HepG2 (cell line): Measurements from ENCODE around the gene ARL6. TPM values are rescaled to one million over a fixed set of nuclear protein-coding genes. Genes with fewer than 3 reads are reported as not detected.
A peak's percentile ranks its signal among the peaks of the same experiment; 100 is the strongest.

Experiments
- BCLAF1 ChIP-seq: fragments of 450-650 bp; IDR thresholded peaks from 2 replicates; pipeline ENCODE4 v1.6.1; 2017; ENCODE audit warnings: mild to moderate bottlenecking
- CREB1 ChIP-seq, 2 experiments: fragments of 450-650 bp in 1 of 2; IDR thresholded peaks; 2 replicates each; pipeline ENCODE4 v1.6.1; 2016 to 2017; ENCODE audit warnings: control low read depth in 1 of 2, mild to moderate bottlenecking in 1 of 2, missing compliant biosample characterization in 1 of 2, missing genetic modification characterization in 1 of 2
- FOXA1 ChIP-seq, 2 experiments: fragments of 450-650 bp in 1 of 2; sonication (generic) in 1 of 2; formaldehyde crosslinking in 1 of 2; IDR thresholded peaks; 2 replicates each; pipeline versions ENCODE4 v1.4.0 to v1.6.1; 2016 to 2020; ENCODE audit warnings: missing genetic modification reagents in 1 of 2
- LBX2 ChIP-seq: sonication (generic); formaldehyde crosslinking; IDR thresholded peaks from 2 replicates; pipeline ENCODE4 v1.5.0; 2020; ENCODE audit warnings: missing genetic modification reagents, mild to moderate bottlenecking, borderline replicate concordance
- MIER2 ChIP-seq: IDR thresholded peaks from 2 replicates; pipeline ENCODE4 v1.6.1; 2016; ENCODE audit warnings: missing biosample characterization, missing genetic modification reagents
- PHF21A ChIP-seq: sonication (generic); formaldehyde crosslinking; IDR thresholded peaks from 2 replicates; pipeline ENCODE4 v1.5.0; 2020; ENCODE audit warnings: mild to moderate bottlenecking, missing genetic modification reagents
- PITX1 ChIP-seq: sonication (generic); formaldehyde crosslinking; IDR thresholded peaks from 2 replicates; pipeline ENCODE4 v1.5.1; 2020; ENCODE audit warnings: mild to moderate bottlenecking, missing genetic modification reagents
- SNRNP70 ChIP-seq: fragments of 200-400 bp; formaldehyde crosslinking; IDR thresholded peaks from 2 replicates; pipeline ENCODE4 v1.6.1; 2017; ENCODE audit warnings: mild to moderate bottlenecking, low read depth, low read length, moderate library complexity
- STAG1 ChIP-seq: sonication (generic); formaldehyde crosslinking; IDR thresholded peaks from 2 replicates; pipeline ENCODE4 v1.4.0; 2020; ENCODE audit warnings: missing genetic modification reagents
- TCF7 ChIP-seq: sonication (generic); IDR thresholded peaks from 2 replicates; pipeline ENCODE4 v1.6.1; 2016; ENCODE audit warnings: antibody characterized with exemption, low read depth
- TOE1 ChIP-seq: sonication (generic); formaldehyde crosslinking; IDR thresholded peaks from 2 replicates; pipeline ENCODE4 v1.4.0; 2020; ENCODE audit warnings: mild to moderate bottlenecking, missing genetic modification reagents
- TP53 ChIP-seq: sonication (generic); formaldehyde crosslinking; conservative IDR thresholded peaks from 2 replicates; pipeline ENCODE4 v1.4.0; 2020; ENCODE audit warnings: missing genetic modification reagents
- TRIM24 ChIP-seq: sonication (generic); formaldehyde crosslinking; IDR thresholded peaks from 2 replicates; pipeline ENCODE4 v1.8.0; 2022; ENCODE audit warnings: mild to moderate bottlenecking, missing genetic modification reagents
- ZBTB20 ChIP-seq: sonication (generic); formaldehyde crosslinking; IDR thresholded peaks from 2 replicates; pipeline ENCODE4 v1.8.1; 2023; ENCODE audit warnings: missing genetic modification reagents, low read depth, mild to moderate bottlenecking, borderline replicate concordance
- ZNF263 ChIP-seq: sonication (generic); formaldehyde crosslinking; IDR thresholded peaks from 2 replicates; pipeline ENCODE4 v1.4.0; 2020; ENCODE audit warnings: missing genetic modification reagents
- ZNF446 ChIP-seq: sonication (generic); formaldehyde crosslinking; IDR thresholded peaks from 2 replicates; pipeline ENCODE4 v1.5.0; 2020; ENCODE audit warnings: mild to moderate bottlenecking, missing genetic modification reagents
- ZNF570 ChIP-seq: sonication (generic); formaldehyde crosslinking; IDR thresholded peaks from 2 replicates; pipeline ENCODE4 v1.4.0; 2020; ENCODE audit warnings: mild to moderate bottlenecking, missing genetic modification reagents, borderline replicate concordance
- ZNF720 ChIP-seq: sonication (generic); formaldehyde crosslinking; IDR thresholded peaks from 2 replicates; pipeline ENCODE4 v1.4.0; 2020; ENCODE audit warnings: missing genetic modification reagents
- ZNF841 ChIP-seq: sonication (generic); formaldehyde crosslinking; IDR thresholded peaks from 2 replicates; pipeline ENCODE4 v1.8.1; 2023; ENCODE audit warnings: missing genetic modification reagents, borderline replicate concordance
- ZSCAN12 ChIP-seq: sonication (generic); formaldehyde crosslinking; IDR thresholded peaks from 2 replicates; pipeline ENCODE4 v1.9.0; 2021; ENCODE audit warnings: mild to moderate bottlenecking, missing genetic modification reagents
- polyA plus RNA-seq, 8 experiments: library from polyadenylated mRNA; depleted of rRNA in 3 of 8; stranded (reverse) in 7 of 8; unstranded in 1 of 8; fragments of >200 nt; fragmentation: Illumina TruSeq in 4 of 8; extraction: Trizol in 4 of 8; gene quantifications; 2 replicates each; pipeline versions ENCODE4 v1.2.1 to v1.2.3, GENCODE V29; 2011 to 2016; ENCODE audit warnings: low read depth in 4 of 8, missing spikeins in 1 of 8, mixed read lengths in 1 of 8; ENCODE audit not compliant: insufficient read depth in 1 of 8
- total RNA-seq, 5 experiments: library from RNA; depleted of rRNA; stranded (reverse); fragments of >200 nt; fragmentation: Illumina TruSeq; extraction: Trizol; gene quantifications; 2 replicates each; pipeline ENCODE4 v1.2.3, GENCODE V29; 2016; ENCODE audit warnings: low read depth in 1 of 5
- TF ChIP-seq, protein P1 (sequence below): IDR thresholded peaks from 2 replicates; pipeline ENCODE4 v1.6.1; 2016; ENCODE audit warnings: mild to moderate bottlenecking
- TF ChIP-seq, protein P2 (sequence below): sonication (generic); formaldehyde crosslinking; IDR thresholded peaks from 2 replicates; pipeline ENCODE4 v1.5.0; 2020; ENCODE audit warnings: missing genetic modification reagents
- TF ChIP-seq, protein P3 (sequence below): sonication (generic); formaldehyde crosslinking; IDR thresholded peaks from 2 replicates; pipeline ENCODE4 v1.5.0; 2020; ENCODE audit warnings: missing genetic modification reagents

ARL6 gene
- total and polyA plus RNA-seq, 2 of the 13 experiments (the other 11 are each of a cell fraction or from before 2014, with no cell fraction given) = 1.3 to 3.7 TPM

DNA sequence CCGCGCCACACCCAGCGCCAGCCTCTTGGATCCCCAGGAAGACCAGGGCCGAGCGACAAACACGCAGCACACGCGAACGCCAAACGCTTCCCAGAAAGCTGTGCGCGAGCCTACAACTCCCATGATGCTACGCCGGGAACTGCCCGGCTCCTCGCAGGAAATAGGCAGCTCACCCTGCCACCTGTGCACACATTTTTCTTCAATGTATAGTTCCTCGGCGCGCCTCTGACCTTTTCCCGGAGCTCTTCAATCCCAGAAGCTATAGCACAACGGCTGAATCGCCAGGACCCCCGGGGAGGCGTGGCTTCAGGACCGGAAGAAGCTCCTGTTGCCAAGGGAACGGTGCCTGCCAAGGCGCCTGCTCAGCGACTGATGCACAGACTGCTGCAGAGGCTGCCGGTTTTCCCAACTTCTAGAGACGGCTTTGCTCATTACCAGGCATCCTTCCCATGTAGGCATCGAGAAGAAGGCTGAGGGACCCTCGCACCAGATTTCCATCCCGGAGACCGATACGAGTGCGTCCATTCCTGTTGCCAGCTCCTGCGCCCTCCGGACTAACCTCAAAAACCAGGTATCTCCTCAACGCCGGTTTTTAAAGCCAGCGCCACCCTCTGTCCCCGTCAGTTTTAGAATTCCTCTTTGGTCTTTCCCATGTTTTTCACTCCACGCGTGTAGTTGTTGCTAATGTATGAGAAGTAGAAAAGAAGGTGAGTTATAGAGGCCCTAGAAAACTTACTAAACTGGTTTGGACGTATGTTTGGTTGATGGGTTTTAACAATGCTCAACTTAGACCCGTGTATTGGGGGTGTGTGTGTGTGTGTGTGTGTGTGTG, at the start of gene ARL6 (continued):
- TF ChIP-seq, protein P1, sequence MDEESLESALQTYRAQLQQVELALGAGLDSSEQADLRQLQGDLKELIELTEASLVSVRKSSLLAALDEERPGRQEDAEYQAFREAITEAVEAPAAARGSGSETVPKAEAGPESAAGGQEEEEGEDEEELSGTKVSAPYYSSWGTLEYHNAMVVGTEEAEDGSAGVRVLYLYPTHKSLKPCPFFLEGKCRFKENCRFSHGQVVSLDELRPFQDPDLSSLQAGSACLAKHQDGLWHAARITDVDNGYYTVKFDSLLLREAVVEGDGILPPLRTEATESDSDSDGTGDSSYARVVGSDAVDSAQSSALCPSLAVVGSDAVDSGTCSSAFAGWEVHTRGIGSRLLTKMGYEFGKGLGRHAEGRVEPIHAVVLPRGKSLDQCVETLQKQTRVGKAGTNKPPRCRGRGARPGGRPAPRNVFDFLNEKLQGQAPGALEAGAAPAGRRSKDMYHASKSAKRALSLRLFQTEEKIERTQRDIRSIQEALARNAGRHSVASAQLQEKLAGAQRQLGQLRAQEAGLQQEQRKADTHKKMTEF (CRISPR knock-in tag) = peak; percentile 77; the same call in 1 of the 2 replicates
- TF ChIP-seq TOE1 (CRISPR knock-in tag) = 0 out of 2 replicates have a peak, but pooled peaks have one; percentile 23
- TF ChIP-seq TCF7 = no peak
- TF ChIP-seq ZBTB20 (CRISPR knock-in tag) = peak; percentile 75; the same call in 1 of the 2 replicates
- TF ChIP-seq, protein P2, sequence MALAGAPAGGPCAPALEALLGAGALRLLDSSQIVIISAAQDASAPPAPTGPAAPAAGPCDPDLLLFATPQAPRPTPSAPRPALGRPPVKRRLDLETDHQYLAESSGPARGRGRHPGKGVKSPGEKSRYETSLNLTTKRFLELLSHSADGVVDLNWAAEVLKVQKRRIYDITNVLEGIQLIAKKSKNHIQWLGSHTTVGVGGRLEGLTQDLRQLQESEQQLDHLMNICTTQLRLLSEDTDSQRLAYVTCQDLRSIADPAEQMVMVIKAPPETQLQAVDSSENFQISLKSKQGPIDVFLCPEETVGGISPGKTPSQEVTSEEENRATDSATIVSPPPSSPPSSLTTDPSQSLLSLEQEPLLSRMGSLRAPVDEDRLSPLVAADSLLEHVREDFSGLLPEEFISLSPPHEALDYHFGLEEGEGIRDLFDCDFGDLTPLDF (CRISPR knock-in tag) = peak; percentile 30; the same call in 1 of the 2 replicates
- TF ChIP-seq, protein P3, sequence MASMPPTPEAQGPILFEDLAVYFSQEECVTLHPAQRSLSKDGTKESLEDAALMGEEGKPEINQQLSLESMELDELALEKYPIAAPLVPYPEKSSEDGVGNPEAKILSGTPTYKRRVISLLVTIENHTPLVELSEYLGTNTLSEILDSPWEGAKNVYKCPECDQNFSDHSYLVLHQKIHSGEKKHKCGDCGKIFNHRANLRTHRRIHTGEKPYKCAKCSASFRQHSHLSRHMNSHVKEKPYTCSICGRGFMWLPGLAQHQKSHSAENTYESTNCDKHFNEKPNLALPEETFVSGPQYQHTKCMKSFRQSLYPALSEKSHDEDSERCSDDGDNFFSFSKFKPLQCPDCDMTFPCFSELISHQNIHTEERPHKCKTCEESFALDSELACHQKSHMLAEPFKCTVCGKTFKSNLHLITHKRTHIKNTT = no peak
- TF ChIP-seq LBX2 = no peak; the same call in 1 of the 2 replicates
- TF ChIP-seq SNRNP70 = no peak
- no peak for TF ChIP-seq ZSCAN12 (CRISPR knock-in tag)
- TF ChIP-seq TRIM24 (CRISPR knock-in tag) = no peak
- TF ChIP-seq ZNF263 (CRISPR knock-in tag) = no peak
- no peak for TF ChIP-seq ZNF841 (CRISPR knock-in tag)
- no peak for TF ChIP-seq BCLAF1
- peak; percentile 60; the same call in 1 of the 2 replicates for TF ChIP-seq PHF21A (CRISPR knock-in tag)
- TF ChIP-seq FOXA1 (IDR thresholded peaks at IDR 0.05) = no peak
- no peak for TF ChIP-seq FOXA1 (CRISPR knock-in tag; IDR thresholded peaks at IDR 0.05)
- no peak for TF ChIP-seq CREB1 (IDR thresholded peaks at IDR 0.05)
- TF ChIP-seq CREB1 (CRISPR knock-in tag; IDR thresholded peaks at IDR 0.05) = peak; percentile 76
- TF ChIP-seq MIER2 (CRISPR knock-in tag) = no peak
- TF ChIP-seq ZNF446 = no peak
- no peak for TF ChIP-seq ZNF570 (CRISPR knock-in tag)
- TF ChIP-seq TP53 = no peak
- peak; percentile 64 for TF ChIP-seq PITX1 (CRISPR knock-in tag)
- no peak for TF ChIP-seq ZNF720
- no peak for TF ChIP-seq STAG1 (CRISPR knock-in tag)
